K562 (cell line): ENCODE data around the gene NMT2. TPM values are rescaled to one million over a fixed set of nuclear protein-coding genes. Genes with fewer than 3 reads are reported as not detected.

Experiments used
- ATAC-seq: fragments of 200-7000 bp; cut with Tn5 transposase; 3 replicates; pipeline ENCODE4 v1.9.1; 2020; ENCODE audit warnings: moderate library complexity
- BruUV-seq: library from RNA; stranded (reverse); fragments of 400-500 nt; replicated peaks from 2 replicates; lab custom pipeline; 2021; lab: Mats Ljungman, UMichigan
- CTCF ChIA-PET: fragments of 300-600 bp; formaldehyde crosslinking; extraction: SDS; loops from one replicate; lab custom pipeline; 2021; ENCODE audit warnings: low intra/inter-chr PET ratio; lab: Yijun Ruan, JAX
- POLR2A ChIA-PET: fragments of 300-600, 350-650 bp; sonication (Branson Sonifier 250); formaldehyde crosslinking; extraction: SDS; loops from one replicate; lab custom pipeline; 2021; ENCODE audit warnings: antibody characterized with exemption, inconsistent platforms; lab: Yijun Ruan, JAX
- DNase-seq, 4 experiments: peaks; one replicate each; pipeline versions ENCODE4 v3.0.0 to v3.0.0-alpha.2; 2011 to 2018; ENCODE audit warnings: low spot score in 3 of 4, mixed read lengths in 3 of 4; ENCODE audit errors: extremely low read depth in 1 of 4
- FAIRE-seq: peaks from 2 replicates; lab custom pipeline; 2011; peaks lifted over from hg19 to GRCh38; lab: Jason Lieb, UNC
- H2AFZ ChIP-seq: 2 replicates; pipeline ENCODE4 v1.6.0; 2011; ENCODE audit warnings: low read depth, low read length, control low read depth, inconsistent platforms
- H3K27ac ChIP-seq: fragments of 200-600 bp; 3 replicates; pipeline ENCODE4 v1.8.0; 2011; ENCODE audit warnings: low read depth, mild to moderate bottlenecking, control low read depth, inconsistent platforms, low read length, moderate library complexity, mixed read lengths; ENCODE audit errors: extremely low read depth
- H3K27me3 ChIP-seq, 2 experiments: fragments of 300-600 bp in 1 of 2; 2 replicates in 1 of 2; 3 replicates in 1 of 2; pipeline versions ENCODE4 v1.6.0 to v1.8.0; 2011; ENCODE audit warnings: inconsistent platforms in 2 of 2, low read length in 2 of 2, mild to moderate bottlenecking in 1 of 2, mixed read lengths in 1 of 2, moderate library complexity in 1 of 2; ENCODE audit not compliant: control insufficient read depth in 2 of 2, insufficient read depth in 2 of 2
- H3K36me3 ChIP-seq: fragments of 300-600 bp; 3 replicates; pipeline ENCODE4 v1.8.0; 2011; ENCODE audit warnings: mild to moderate bottlenecking, low read length, inconsistent platforms; ENCODE audit not compliant: control insufficient read depth, insufficient read depth
- H3K4me1 ChIP-seq, 2 experiments: fragments of 200-600 bp in 1 of 2; replicated peaks in 1 of 2; 2 replicates in 1 of 2; 3 replicates in 1 of 2; pipeline versions ENCODE4 v1.5.1 to v1.8.0; 2011; ENCODE audit warnings: inconsistent platforms in 2 of 2, low read length in 2 of 2, mild to moderate bottlenecking in 1 of 2, mixed read lengths in 1 of 2, moderate library complexity in 1 of 2; ENCODE audit not compliant: control insufficient read depth in 2 of 2, insufficient read depth in 2 of 2
- H3K4me2 ChIP-seq: 2 replicates; pipeline ENCODE4 v1.6.1; 2011; ENCODE audit warnings: low read length, control low read depth, inconsistent platforms, mixed read lengths; ENCODE audit not compliant: insufficient read depth
- H3K4me3 ChIP-seq: fragments of 200-600 bp; sonication (generic), shearing (Covaris generic); 2 replicates; pipeline ENCODE4 v1.5.1; 2016; ENCODE audit warnings: control low read depth, inconsistent platforms
- H3K79me2 ChIP-seq: fragments of 200-600 bp; 3 replicates; pipeline ENCODE4 v1.8.0; 2011; ENCODE audit warnings: low read length, inconsistent platforms; ENCODE audit not compliant: control insufficient read depth, insufficient read depth
- H3K9ac ChIP-seq, 2 experiments: 2 replicates each; pipeline versions ENCODE4 v1.6.0 to v1.6.1; 2011; ENCODE audit warnings: low read depth in 2 of 2, low read length in 2 of 2, control low read depth in 1 of 2, inconsistent platforms in 1 of 2, mild to moderate bottlenecking in 1 of 2, mixed read lengths in 1 of 2; ENCODE audit not compliant: insufficient read depth in 1 of 2
- H3K9me1 ChIP-seq: one replicate; pipeline ENCODE4 v1.6.0; 2011; ENCODE audit warnings: inconsistent platforms, mild to moderate bottlenecking, low read length, moderate library complexity; ENCODE audit not compliant: control insufficient read depth, insufficient read depth
- H3K9me3 ChIP-seq: replicated peaks from 2 replicates; pipeline ENCODE4 v1.5.1; 2011; ENCODE audit warnings: low read depth, low read length, inconsistent platforms; ENCODE audit not compliant: control insufficient read depth, insufficient read depth
- H4K20me1 ChIP-seq: replicated peaks from 2 replicates; pipeline ENCODE4 v1.6.1; 2011; ENCODE audit warnings: low read length, inconsistent platforms, mixed read lengths; ENCODE audit not compliant: control insufficient read depth, insufficient read depth
- CTBP1 ChIP-seq: fragments of 450-650 bp; IDR thresholded peaks from 2 replicates; pipeline ENCODE4 v1.6.1; 2016; ENCODE audit warnings: borderline replicate concordance
- ETV5 ChIP-seq: sonication (generic); formaldehyde crosslinking; IDR thresholded peaks from 2 replicates; pipeline ENCODE4 v1.4.0; 2020; ENCODE audit warnings: low read depth, mild to moderate bottlenecking, missing genetic modification reagents
- FOXJ3 ChIP-seq: sonication (generic); formaldehyde crosslinking; IDR thresholded peaks from 2 replicates; pipeline ENCODE4 v1.4.0; 2020; ENCODE audit warnings: mild to moderate bottlenecking, missing genetic modification reagents
- JUND ChIP-seq, 2 experiments: IDR thresholded peaks; 2 replicates in 1 of 2; 3 replicates in 1 of 2; pipeline ENCODE4 v1.6.1; 2011; ENCODE audit warnings: borderline replicate concordance in 2 of 2, low read depth in 2 of 2, low read length in 2 of 2, improper control_type of control experiment in 1 of 2, missing biosample characterization in 1 of 2, missing genetic modification characterization in 1 of 2, missing genetic modification reagents in 1 of 2
- NKRF ChIP-seq: fragments of 450-650 bp; IDR thresholded peaks from 2 replicates; pipeline ENCODE4 v1.6.1; 2016; ENCODE audit warnings: borderline replicate concordance
- NR3C1 ChIP-seq: sonication (generic); formaldehyde crosslinking; IDR thresholded peaks from 2 replicates; pipeline ENCODE4 v1.8.1; 2022; ENCODE audit warnings: missing genetic modification reagents
- POLR2H ChIP-seq: IDR thresholded peaks from 2 replicates; pipeline ENCODE4 v1.6.1; 2016; ENCODE audit warnings: missing genetic modification characterization, low read depth, mild to moderate bottlenecking, control low read depth, missing compliant biosample characterization, moderate library complexity
- SMARCB1 ChIP-seq: IDR thresholded peaks from 2 replicates; pipeline ENCODE4 v1.6.1; 2011; ENCODE audit warnings: improper control_type of control experiment, low read depth; ENCODE audit not compliant: insufficient read length
- ZBTB49 ChIP-seq: sonication (generic); formaldehyde crosslinking; IDR thresholded peaks from 2 replicates; pipeline ENCODE4 v1.8.0; 2022; ENCODE audit warnings: missing genetic modification reagents, mild to moderate bottlenecking, borderline replicate concordance
- ZKSCAN1 ChIP-seq: fragments of 150-350 bp; IDR thresholded peaks from 2 replicates; pipeline ENCODE4 v1.6.1; 2016; ENCODE audit warnings: low read depth, low read length
- WGBS: fragments of 100-300 bp; shearing (Covaris generic); methylation state at CpG from one replicate; pipeline ENCODE4 v1.1.6; 2016; ENCODE audit warnings: low coverage, mixed read lengths; ENCODE audit not compliant: insufficient coverage; ENCODE audit errors: missing lambda C conversion rate; 5-methylcytosine and 5-hydroxymethylcytosine counted together
- in situ Hi-C: fragments of 300-500 bp; cut with MboI; formaldehyde crosslinking; loops from 4 replicates; pipeline ENCODE4 v1.15.0; 2018; ENCODE audit warnings: inconsistent platforms, mixed read lengths
- intact Hi-C: fragments of 100-400 bp; cut with micrococcal nuclease; formaldehyde crosslinking; loops from 2 replicates; pipeline ENCODE4 v1.14.2; 2022
- polyA plus RNA-seq, 8 experiments: library from polyadenylated mRNA; depleted of rRNA in 4 of 8; stranded (reverse) in 5 of 8; unstranded in 3 of 8; fragments of >200 nt; fragmentation: Nextera tagmentation in 2 of 8; fragmentation: Illumina TruSeq in 1 of 8; extraction: Ambion mirVana in 2 of 8; extraction: Trizol in 1 of 8; gene quantifications; 2 replicates each; pipeline versions ENCODE4 v1.2.1 to v1.2.3, GENCODE V29; 2011 to 2014; ENCODE audit warnings: inconsistent platforms in 1 of 8, missing spikeins in 1 of 8
- total RNA-seq, 7 experiments: library from RNA; depleted of rRNA in 6 of 7; stranded (reverse); fragments of >200 nt in 6 of 7; fragmentation: Illumina TruSeq in 2 of 7; extraction: Trizol in 2 of 7; gene quantifications; 2 replicates each; pipeline versions ENCODE4 v1.2.1 to v1.2.3, GENCODE V29; 2011 to 2021; ENCODE audit warnings: low replicate concordance in 1 of 7

The NMT2 gene
- total and polyA plus RNA-seq, 9 of the 15 experiments (the other 6 are each of a cell fraction or from before 2014, with no cell fraction given): 5.2 to 15.9 (median 10.8) TPM

- TF ChIP-seq FOXJ3 (CRISPR knock-in tag) (no peak), ZBTB49 (CRISPR knock-in tag) (no peak), ZKSCAN1 (no peak)
These were observed 46.8 kb downstream of the NMT2 start (continued) for GRCh38 chr10:15121707-15122106.

- Histone ChIP-seq H4K20me1 (no peaks in the 10 kb centered on the region), H3K9me1 (no peaks in the 10 kb centered on the region), H3K4me2 (no peak overlapping the region), H3K79me2 (no peaks in the 10 kb centered on the region), H3K4me1 (no peaks in the 10 kb centered on the region), H3K27me3 (no peaks in the 10 kb centered on the region), H3K4me3 (no peak overlapping the region), H3K36me3 (peaks cover 10% of the 10 kb centered on the region; the same call in 2 of the 3 replicates), H3K9ac (no peak overlapping the region), H2AFZ (no peak overlapping the region), H3K9me3 (no peaks in the 10 kb centered on the region), H3K27ac (no peak overlapping the region)
- DNase-seq (no peak), ATAC-seq (no peak), FAIRE-seq (no peak)
- BruUV-seq: no TSS peak
- intact Hi-C loops: no loop called here
- 73% methylated on average over 5 of the region's 5 CpGs for WGBS
- no peak for TF ChIP-seq NKRF
- TF ChIP-seq SMARCB1: no peak
- TF ChIP-seq NR3C1 (CRISPR knock-in tag): no peak
- TF ChIP-seq JUND (IDR thresholded peaks at IDR 0.05; ENCODE audit: borderline replicate concordance, low read depth, low read length): no peak
- no peak for TF ChIP-seq JUND (tag; IDR thresholded peaks at IDR 0.05; ENCODE audit: borderline replicate concordance, low read depth, low read length)
- TF ChIP-seq CTBP1: no peak
- no peak for TF ChIP-seq POLR2H (tag)
- TF ChIP-seq ETV5 (CRISPR knock-in tag): no peak
- POLR2A ChIA-PET: no interaction called here
- in situ Hi-C loops: no loop called here
- CTCF ChIA-PET: no interaction called here
These were observed 48.0 kb downstream of the NMT2 start for GRCh38 chr10:15120523-15120922.
